OCI-LY7 (cell line): Measurements from ENCODE around the gene COL4A4.

Source experiments
- EZH2phosphoT487 ChIP-seq: fragments of 200-600 bp; sonication (generic); IDR thresholded peaks from 2 replicates; pipeline ENCODE4 v1.6.1; 2018; ENCODE audit warnings: low read depth, borderline replicate concordance, mild to moderate bottlenecking, mixed run types, antibody characterized with exemption, low read length, moderate library complexity, mixed read lengths
- TF ChIP-seq, protein P1 (sequence below): fragments of 200-600 bp; sonication (generic); conservative IDR thresholded peaks from 2 replicates; pipeline ENCODE4 v1.5.1; 2014; ENCODE audit warnings: mild to moderate bottlenecking, antibody characterized with exemption, low read length, moderate library complexity, mixed read lengths

DNA sequence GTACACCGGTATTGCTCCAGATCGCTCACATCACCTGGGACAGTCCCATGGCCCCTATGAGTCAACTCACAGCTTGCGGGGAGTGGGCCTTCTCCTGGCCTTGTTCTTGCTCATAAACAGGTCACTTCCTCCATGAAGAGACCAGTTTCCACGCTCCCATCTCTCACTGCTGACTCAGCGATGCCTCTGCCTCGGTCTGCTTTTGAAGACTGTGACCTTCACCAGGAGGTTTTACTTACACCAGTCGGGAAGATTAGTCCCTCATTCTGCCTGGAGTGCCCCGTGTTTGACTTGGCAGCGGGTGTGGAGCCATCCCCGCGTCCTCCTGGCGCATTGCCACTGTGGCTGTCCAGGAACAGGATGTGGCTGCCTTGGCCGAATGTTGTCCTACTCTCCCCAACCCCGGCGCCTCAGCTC is 168.4 kb downstream of the COL4A4 start:
- TF ChIP-seq, protein P1, sequence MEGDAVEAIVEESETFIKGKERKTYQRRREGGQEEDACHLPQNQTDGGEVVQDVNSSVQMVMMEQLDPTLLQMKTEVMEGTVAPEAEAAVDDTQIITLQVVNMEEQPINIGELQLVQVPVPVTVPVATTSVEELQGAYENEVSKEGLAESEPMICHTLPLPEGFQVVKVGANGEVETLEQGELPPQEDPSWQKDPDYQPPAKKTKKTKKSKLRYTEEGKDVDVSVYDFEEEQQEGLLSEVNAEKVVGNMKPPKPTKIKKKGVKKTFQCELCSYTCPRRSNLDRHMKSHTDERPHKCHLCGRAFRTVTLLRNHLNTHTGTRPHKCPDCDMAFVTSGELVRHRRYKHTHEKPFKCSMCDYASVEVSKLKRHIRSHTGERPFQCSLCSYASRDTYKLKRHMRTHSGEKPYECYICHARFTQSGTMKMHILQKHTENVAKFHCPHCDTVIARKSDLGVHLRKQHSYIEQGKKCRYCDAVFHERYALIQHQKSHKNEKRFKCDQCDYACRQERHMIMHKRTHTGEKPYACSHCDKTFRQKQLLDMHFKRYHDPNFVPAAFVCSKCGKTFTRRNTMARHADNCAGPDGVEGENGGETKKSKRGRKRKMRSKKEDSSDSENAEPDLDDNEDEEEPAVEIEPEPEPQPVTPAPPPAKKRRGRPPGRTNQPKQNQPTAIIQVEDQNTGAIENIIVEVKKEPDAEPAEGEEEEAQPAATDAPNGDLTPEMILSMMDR, result no peak
- no peak for TF ChIP-seq EZH2phosphoT487
